ENCODE data around the gene ANAPC4. TPM values are rescaled to one million over a fixed set of nuclear protein-coding genes. Genes with fewer than 3 reads are reported as not detected.

Gene ANAPC4
- total RNA-seq, 1 donor from 2014 or later = 12.2 TPM

- no peak overlapping the region for H3K27ac ChIP-seq (replicated peaks)
- intact Hi-C loops (cut with micrococcal nuclease) = no loop called here
- no peaks in the 10 kb centered on the region for H3K27me3 ChIP-seq (ENCODE audit: low read depth)
- DNase-seq = no peak
- peaks cover 7% of the 10 kb centered on the region for H3K36me3 ChIP-seq
- no peaks in the 10 kb centered on the region for H3K9me3 ChIP-seq (replicated peaks)
- H3K4me3 ChIP-seq = no peak overlapping the region
- peaks cover 4% of the 10 kb centered on the region for H3K4me1 ChIP-seq
- no peak for TF ChIP-seq CTCF (IDR thresholded peaks at IDR 0.05; ENCODE audit: borderline replicate concordance)
Measured at GRCh38 chr4:25345744-25346143, 31.3 kb upstream of the ANAPC4 start.

- no peak for DNase-seq
- no peak overlapping the region for H3K4me3 ChIP-seq
- no peaks in the 10 kb centered on the region for H3K9me3 ChIP-seq (replicated peaks)
- H3K36me3 ChIP-seq = peaks cover 13% of the 10 kb centered on the region
- no peaks in the 10 kb centered on the region for H3K27me3 ChIP-seq (ENCODE audit: low read depth)
- no peak overlapping the region for H3K27ac ChIP-seq (replicated peaks)
- H3K4me1 ChIP-seq = peaks cover 4% of the 10 kb centered on the region
- no peak for TF ChIP-seq CTCF (IDR thresholded peaks at IDR 0.05; ENCODE audit: borderline replicate concordance)
- intact Hi-C loops (cut with micrococcal nuclease) = no loop called here
Measured at GRCh38 chr4:25346913-25347312, 30.1 kb upstream of the ANAPC4 start.

GRCh38 chr4:25347473-25347872, 29.6 kb upstream of the ANAPC4 start:
- no peaks in the 10 kb centered on the region for H3K27me3 ChIP-seq (ENCODE audit: low read depth)
- no peak overlapping the region for H3K4me3 ChIP-seq
- H3K36me3 ChIP-seq = peaks cover 14% of the 10 kb centered on the region
- peaks cover 4% of the 10 kb centered on the region for H3K4me1 ChIP-seq
- DNase-seq = no peak
- no peak for TF ChIP-seq CTCF (IDR thresholded peaks at IDR 0.05; ENCODE audit: borderline replicate concordance)
- no peak overlapping the region for H3K27ac ChIP-seq (replicated peaks)
- intact Hi-C loops (cut with micrococcal nuclease) = no loop called here
- no peaks in the 10 kb centered on the region for H3K9me3 ChIP-seq (replicated peaks)

GRCh38 chr4:25347971-25348370, 29.1 kb upstream of the ANAPC4 start:
- Histone ChIP-seq H3K4me1 (peaks cover 4% of the 10 kb centered on the region), H3K36me3 (peaks cover 16% of the 10 kb centered on the region), H3K27me3 (ENCODE audit: low read depth) (no peaks in the 10 kb centered on the region), H3K9me3 (replicated peaks) (no peaks in the 10 kb centered on the region), H3K4me3 (no peak overlapping the region), H3K27ac (replicated peaks) (no peak overlapping the region)
- TF ChIP-seq CTCF (IDR thresholded peaks at IDR 0.05; ENCODE audit: borderline replicate concordance) = no peak
- intact Hi-C loops (cut with micrococcal nuclease) = no loop called here
- DNase-seq = no peak

- peaks cover 21% of the 10 kb centered on the region for H3K36me3 ChIP-seq
- no peaks in the 10 kb centered on the region for H3K27me3 ChIP-seq (ENCODE audit: low read depth)
- H3K4me3 ChIP-seq = no peak overlapping the region
- intact Hi-C loops (cut with micrococcal nuclease) = no loop called here
- no peak for DNase-seq
- H3K27ac ChIP-seq (replicated peaks) = no peak overlapping the region
- no peaks in the 10 kb centered on the region for H3K9me3 ChIP-seq (replicated peaks)
- no peak for TF ChIP-seq CTCF (IDR thresholded peaks at IDR 0.05; ENCODE audit: borderline replicate concordance)
- peaks cover 4% of the 10 kb centered on the region for H3K4me1 ChIP-seq
Measured at GRCh38 chr4:25350561-25350960, 26.5 kb upstream of the ANAPC4 start.
